Lower leg skin (tissue), 4 donors: Measurements from ENCODE around the gene PKP4. TPM values are rescaled to one million over a fixed set of nuclear protein-coding genes. Genes with fewer than 3 reads are reported as not detected.

Source experiments
- DNase-seq, 2 donors: peaks; one replicate each; pipeline ENCODE4 v3.0.0-alpha.2; 2019; ENCODE audit warnings: low spot score in 2 of 2
- H3K4me3 ChIP-seq: fragments of 200-600 bp; sonication (generic); 2 replicates; pipeline ENCODE4 v1.5.1; 2017; ENCODE audit warnings: mild to moderate bottlenecking, low read depth; ENCODE audit not compliant: poor library complexity, severe bottlenecking
- POLR2A ChIP-seq, 2 donors: fragments of 450-650 bp; IDR thresholded peaks; one replicate each; pipeline ENCODE4 v1.6.1; 2016 to 2017; ENCODE audit warnings: antibody characterized with exemption in 2 of 2, mild to moderate bottlenecking in 1 of 2, moderate library complexity in 1 of 2
- WGBS, 2 donors: methylation state at CpG; one replicate each; pipeline ENCODE4 v1.1.5; 2018; 5-methylcytosine and 5-hydroxymethylcytosine counted together
- intact Hi-C: fragments of 100-400 bp; cut with DNase I; formaldehyde crosslinking; loops from one replicate; pipeline ENCODE4 v1.15.0; 2023; ENCODE audit warnings: low total_unique reads
- total RNA-seq, 4 donors: library from RNA; depleted of rRNA; stranded (reverse); fragments of >200 nt; gene quantifications; one replicate each; pipeline ENCODE4 v1.1.0, GENCODE V29; 2016
- TF ChIP-seq, protein P1 (sequence below), 3 donors: fragments of 450-650 bp; IDR thresholded peaks; one replicate each; pipeline ENCODE4 v1.5.1; 2016; ENCODE audit warnings: antibody characterized with exemption in 3 of 3, mild to moderate bottlenecking in 3 of 3, moderate library complexity in 2 of 3

The PKP4 gene
- total RNA-seq, 4 donors from 2014 or later, result 28.0 to 71.0 (median 43.6) TPM

DNA sequence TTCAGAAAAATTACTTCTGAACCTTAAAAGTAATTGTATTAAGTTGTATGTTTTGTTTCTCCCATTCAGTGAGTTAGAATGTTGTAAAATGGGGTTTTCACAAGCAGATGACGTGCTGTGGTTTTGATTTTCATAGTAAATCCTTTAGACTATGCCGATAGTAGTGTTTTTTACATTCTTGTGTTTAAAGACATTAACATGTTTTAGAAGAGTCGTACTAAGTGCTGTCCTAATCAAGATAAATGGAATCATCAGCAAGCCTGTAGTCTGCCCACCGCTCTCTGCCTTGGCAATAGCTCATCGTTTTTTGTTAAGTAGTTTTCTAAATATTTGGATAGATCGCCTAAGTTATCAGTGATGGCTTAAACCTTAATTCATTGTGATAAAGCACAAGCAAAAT is 21.5 kb downstream of the PKP4 start:
- no peak overlapping the region for H3K4me3 ChIP-seq
- DNase-seq, result no peak
- 58 to 66% methylated on average over 6 of the region's 6 CpGs for WGBS, 2 donors
- intact Hi-C loops, result no loop called here
- TF ChIP-seq, protein P1, sequence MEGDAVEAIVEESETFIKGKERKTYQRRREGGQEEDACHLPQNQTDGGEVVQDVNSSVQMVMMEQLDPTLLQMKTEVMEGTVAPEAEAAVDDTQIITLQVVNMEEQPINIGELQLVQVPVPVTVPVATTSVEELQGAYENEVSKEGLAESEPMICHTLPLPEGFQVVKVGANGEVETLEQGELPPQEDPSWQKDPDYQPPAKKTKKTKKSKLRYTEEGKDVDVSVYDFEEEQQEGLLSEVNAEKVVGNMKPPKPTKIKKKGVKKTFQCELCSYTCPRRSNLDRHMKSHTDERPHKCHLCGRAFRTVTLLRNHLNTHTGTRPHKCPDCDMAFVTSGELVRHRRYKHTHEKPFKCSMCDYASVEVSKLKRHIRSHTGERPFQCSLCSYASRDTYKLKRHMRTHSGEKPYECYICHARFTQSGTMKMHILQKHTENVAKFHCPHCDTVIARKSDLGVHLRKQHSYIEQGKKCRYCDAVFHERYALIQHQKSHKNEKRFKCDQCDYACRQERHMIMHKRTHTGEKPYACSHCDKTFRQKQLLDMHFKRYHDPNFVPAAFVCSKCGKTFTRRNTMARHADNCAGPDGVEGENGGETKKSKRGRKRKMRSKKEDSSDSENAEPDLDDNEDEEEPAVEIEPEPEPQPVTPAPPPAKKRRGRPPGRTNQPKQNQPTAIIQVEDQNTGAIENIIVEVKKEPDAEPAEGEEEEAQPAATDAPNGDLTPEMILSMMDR (IDR thresholded peaks at IDR 0.05), result no peak
- TF ChIP-seq POLR2A (IDR thresholded peaks at IDR 0.05), result no peak

DNA sequence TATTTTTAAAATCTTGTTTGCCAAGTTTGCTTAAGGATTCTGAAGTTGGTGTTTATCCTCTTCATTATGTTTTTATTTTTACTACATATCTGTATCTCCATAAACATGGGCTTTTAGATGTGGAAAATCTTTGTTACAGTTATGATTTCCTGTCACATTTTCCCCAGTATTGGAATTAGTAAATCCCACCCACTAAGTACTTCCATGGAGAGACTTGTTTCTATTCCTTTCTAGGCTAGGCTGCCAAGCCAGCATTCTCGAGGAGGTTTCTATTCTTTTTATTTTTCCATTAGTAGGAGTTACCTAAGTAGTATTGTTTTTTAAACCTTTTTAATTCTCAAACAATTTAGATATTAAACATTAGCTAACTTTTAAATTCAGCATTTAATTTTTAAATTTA is 22.1 kb downstream of the PKP4 start:
- TF ChIP-seq, protein P1 (IDR thresholded peaks at IDR 0.05), result no peak
- no peak for TF ChIP-seq POLR2A (IDR thresholded peaks at IDR 0.05)
- no peak for DNase-seq
- WGBS, 2 donors, result 31 to 43% methylated on average over 1 of the region's 1 CpG
- intact Hi-C loops, result no loop called here
- no peak overlapping the region for H3K4me3 ChIP-seq

DNA sequence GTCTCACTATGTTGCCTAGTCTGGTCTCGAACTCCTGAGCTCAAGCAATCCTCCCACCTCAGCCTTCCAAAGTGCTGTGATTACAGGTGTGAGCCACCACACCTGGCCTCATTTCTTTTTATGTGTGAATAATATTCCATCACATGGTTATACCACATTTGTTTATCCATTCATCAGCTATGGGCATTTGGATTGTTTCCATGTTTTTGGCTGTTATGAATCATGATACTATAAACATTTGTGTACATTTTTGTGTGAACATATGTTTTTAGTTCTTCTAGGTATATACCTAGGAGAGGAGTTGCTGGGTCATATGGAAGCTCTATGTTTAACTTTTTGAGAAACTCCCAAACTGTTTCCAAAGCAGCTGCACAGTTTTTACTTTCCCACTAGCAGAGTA is 24.4 kb downstream of the PKP4 start:
- no peak for DNase-seq
- no peak overlapping the region for H3K4me3 ChIP-seq
- TF ChIP-seq, protein P1 (IDR thresholded peaks at IDR 0.05), result no peak
- TF ChIP-seq POLR2A (IDR thresholded peaks at IDR 0.05), result no peak
- 97 to 100% methylated on average over 1 of the region's 1 CpG for WGBS, 2 donors
- intact Hi-C loops, result no loop called here

DNA sequence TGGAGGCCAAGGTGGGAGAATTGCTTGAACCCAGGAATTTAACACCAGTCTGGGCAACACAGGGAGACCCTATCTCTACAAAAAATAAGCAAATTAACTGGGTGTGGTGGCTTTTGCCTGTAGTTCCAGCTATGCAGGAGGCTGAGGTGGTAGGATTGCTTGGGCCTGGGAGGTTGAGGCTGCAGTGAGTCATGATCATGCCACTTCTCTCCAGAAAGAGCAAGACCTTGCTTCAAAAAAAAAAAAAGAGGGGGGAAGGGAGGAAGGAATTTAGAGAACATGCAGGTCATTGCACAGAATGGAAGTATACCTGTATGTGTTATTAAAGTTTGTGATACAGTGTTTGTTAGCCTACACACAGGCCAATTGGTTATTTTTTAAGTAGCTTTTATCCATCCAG is 25.8 kb downstream of the PKP4 start:
- TF ChIP-seq POLR2A (IDR thresholded peaks at IDR 0.05), result no peak
- TF ChIP-seq, protein P1 (IDR thresholded peaks at IDR 0.05), result no peak
- no peak for DNase-seq
- intact Hi-C loops, result no loop called here
- no peak overlapping the region for H3K4me3 ChIP-seq

DNA sequence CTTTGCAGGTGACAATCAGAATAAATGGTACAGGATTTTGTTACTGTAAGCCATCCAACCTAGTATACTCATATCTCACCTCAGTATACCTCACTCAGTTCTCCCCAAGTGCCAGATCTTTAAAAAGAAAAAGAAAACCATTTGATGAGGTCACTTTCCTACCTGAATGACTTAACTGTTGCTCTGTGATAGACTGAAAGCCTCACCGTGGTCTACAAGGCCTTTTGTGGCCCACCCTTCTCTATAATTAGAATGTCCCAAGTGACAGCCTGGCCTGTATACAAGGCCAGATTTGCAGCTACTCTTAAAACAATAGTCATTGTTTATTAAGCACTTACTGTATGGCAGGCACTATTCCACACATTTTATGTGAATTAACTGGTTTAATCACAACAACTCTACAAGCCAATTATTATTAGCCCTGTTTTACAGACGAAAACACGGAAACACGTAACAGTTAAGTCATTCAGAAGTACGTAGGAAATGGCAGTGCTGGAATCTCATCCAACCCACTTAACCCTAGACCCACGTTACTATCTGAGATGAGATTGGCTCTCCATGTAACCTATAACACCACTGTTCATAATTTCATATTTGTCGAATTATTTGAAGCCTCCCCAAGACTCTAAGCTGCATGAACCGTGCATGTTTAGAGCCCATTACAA is 28.3 kb downstream of the PKP4 start:
- intact Hi-C loops, result no loop called here
- 79 to 81% methylated on average over 8 of the region's 8 CpGs for WGBS, 2 donors
- TF ChIP-seq, protein P1 (IDR thresholded peaks at IDR 0.05), result no peak
- no peak for TF ChIP-seq POLR2A (IDR thresholded peaks at IDR 0.05)
- H3K4me3 ChIP-seq, result no peak overlapping the region
- DNase-seq, result no peak
